Measurements from ENCODE around the gene HERPUD2. TPM values are rescaled to one million over a fixed set of nuclear protein-coding genes. Genes with fewer than 3 reads are reported as not detected.

Gene HERPUD2
- total and polyA plus RNA-seq, 11 donors, result 6.4 to 26.3 (median 16.5) TPM

DNA sequence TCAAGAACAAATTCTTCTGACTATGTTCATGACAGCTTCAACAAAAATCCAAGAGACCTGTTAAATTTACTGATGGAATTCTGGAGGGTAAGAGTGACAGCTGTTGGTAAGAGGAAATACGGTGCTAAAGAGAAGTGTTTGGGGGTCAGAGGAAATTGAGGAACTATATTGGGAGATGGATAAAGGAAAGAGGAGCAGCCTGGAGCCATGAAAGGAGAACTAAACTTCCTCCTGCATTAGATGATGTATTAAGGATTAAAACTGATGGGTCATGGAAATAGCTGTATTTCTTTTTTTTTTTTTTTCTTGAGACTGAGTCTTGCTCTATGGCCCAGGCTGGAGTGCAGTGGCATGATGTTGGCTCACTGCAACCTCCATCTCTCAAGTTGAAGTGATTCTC lies 95.3 kb downstream of the HERPUD2 start:
- Histone ChIP-seq H3K27ac (no peak overlapping the region), H3K36me3 (no peaks in the 10 kb centered on the region), H3K9me3 (no peaks in the 10 kb centered on the region), H3K4me3 (no peak overlapping the region), H3K27me3 (no peaks in the 10 kb centered on the region), H3K4me1 (peaks cover 0 to 13% (median 9%) of the 10 kb centered on the region in 12 donors)
- ATAC-seq, result peak in 3 of 4 donors; percentile 37 to 52 (median 42)
- DNase-seq, result no peak
- TF ChIP-seq CTCF (IDR thresholded peaks at IDR 0.05), result no peak
- TF ChIP-seq POLR2A (IDR thresholded peaks at IDR 0.05), result no peak
- intact Hi-C loops (cut with DNase I), result no loop called here
- 67 to 75% (median 69%) methylated on average over 1 of the region's 1 CpG for WGBS, 4 donors

DNA sequence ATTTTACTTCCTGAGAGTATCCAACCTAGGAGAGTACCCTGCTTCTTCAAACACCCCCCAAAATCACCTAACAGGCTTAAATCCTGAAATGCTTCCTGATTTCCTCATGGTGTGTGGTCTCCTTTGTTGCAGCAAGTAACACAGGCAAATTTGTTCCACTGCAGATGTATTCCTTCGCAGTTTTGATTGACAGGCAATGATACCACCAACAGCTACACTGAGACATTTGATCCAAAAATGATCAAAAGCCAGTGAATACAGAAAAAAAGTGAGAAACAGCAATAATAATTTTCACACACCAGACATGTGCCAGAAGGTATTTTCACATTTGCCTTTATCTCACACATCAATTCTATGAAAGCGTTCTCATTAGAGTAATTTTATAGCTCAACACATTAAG lies 95.9 kb downstream of the HERPUD2 start:
- intact Hi-C loops (cut with DNase I), result no loop called here
- TF ChIP-seq CTCF (IDR thresholded peaks at IDR 0.05) (no peak), POLR2A (IDR thresholded peaks at IDR 0.05) (no peak)
- no peaks in the 10 kb centered on the region for H3K9me3 ChIP-seq
- no peaks in the 10 kb centered on the region for H3K27me3 ChIP-seq
- DNase-seq (no peak), ATAC-seq (no peak)
- H3K4me3 ChIP-seq, result no peak overlapping the region
- peaks cover 0 to 13% (median 9%) of the 10 kb centered on the region in 12 donors for H3K4me1 ChIP-seq
- H3K27ac ChIP-seq, result no peak overlapping the region
- WGBS, 4 donors, result 51 to 95% (median 81%) methylated on average over 2 of the region's 2 CpGs
- H3K36me3 ChIP-seq, result no peaks in the 10 kb centered on the region

DNA sequence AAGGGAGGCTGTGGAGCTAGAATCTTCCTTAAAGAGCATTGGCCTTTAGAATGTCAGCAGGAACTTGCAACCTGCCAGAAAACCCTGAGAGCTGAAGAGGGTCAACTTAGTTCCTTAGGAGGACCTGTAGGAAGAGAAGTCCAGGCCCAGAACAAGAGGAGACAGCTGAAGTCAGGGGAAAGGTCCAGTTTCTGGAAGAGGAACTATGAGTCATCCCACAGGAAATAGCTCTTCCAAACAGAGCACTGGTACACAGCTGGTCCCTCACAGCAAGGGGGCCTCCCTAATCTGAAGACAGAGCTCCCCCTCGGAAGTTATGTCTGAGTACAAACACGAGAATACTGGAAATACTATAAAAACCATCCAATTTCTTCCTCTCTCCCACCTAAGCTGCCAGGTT lies 98.9 kb downstream of the HERPUD2 start:
- Histone ChIP-seq H3K27me3 (no peaks in the 10 kb centered on the region), H3K9me3 (no peaks in the 10 kb centered on the region), H3K36me3 (no peaks in the 10 kb centered on the region), H3K4me1 (peaks cover 0 to 13% (median 9%) of the 10 kb centered on the region in 12 donors), H3K4me3 (no peak overlapping the region), H3K27ac (peak overlapping the region in 7 of 12 donors; percentile 21 to 65 (median 31))
- TF ChIP-seq CTCF (IDR thresholded peaks at IDR 0.05) (no peak), POLR2A (IDR thresholded peaks at IDR 0.05) (no peak)
- DNase-seq, result peak in 2 of 5 donors; percentile 35 to 40
- intact Hi-C loops (cut with DNase I), result no loop called here
- peak; percentile 15 to 91 (median 89) for ATAC-seq
- WGBS, 4 donors, result 27 to 59% (median 50%) methylated on average over 2 of the region's 2 CpGs

DNA sequence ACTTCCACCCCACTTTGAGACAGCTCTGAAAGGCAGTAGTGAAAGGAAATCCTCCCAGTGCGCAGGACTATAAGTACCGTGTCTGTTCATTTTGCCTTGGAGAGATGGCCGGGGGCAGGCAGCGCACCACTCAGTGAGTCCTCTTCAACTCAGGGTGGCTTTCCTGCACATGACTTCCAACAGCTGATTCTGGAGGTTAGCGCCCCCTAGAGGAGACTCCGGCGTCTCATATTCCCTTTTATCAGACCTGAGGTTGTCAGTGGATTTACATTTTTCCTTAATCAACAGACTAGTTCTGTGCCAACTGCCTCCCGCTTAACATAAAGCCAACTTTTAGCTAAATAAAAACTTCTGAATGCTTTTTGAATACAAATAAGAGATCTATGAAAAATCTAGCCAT lies 101.0 kb downstream of the HERPUD2 start:
- TF ChIP-seq POLR2A (IDR thresholded peaks at IDR 0.05) (no peak), CTCF (IDR thresholded peaks at IDR 0.05) (peak in 3 of 12 donors; percentile 20 to 35 (median 26))
- intact Hi-C loops (cut with DNase I), result no loop called here
- Histone ChIP-seq H3K4me1 (peaks cover 0 to 13% (median 9%) of the 10 kb centered on the region in 12 donors), H3K36me3 (no peaks in the 10 kb centered on the region), H3K9me3 (no peaks in the 10 kb centered on the region), H3K27ac (no peak overlapping the region), H3K4me3 (no peak overlapping the region), H3K27me3 (no peaks in the 10 kb centered on the region)
- ATAC-seq (no peak), DNase-seq (no peak)
- 71 to 78% (median 76%) methylated on average over 7 to 8 of the region's 8 CpGs for WGBS, 4 donors

Measured in heart left ventricle (tissue), 16 donors.